Epithelial cell of proximal tubule (primary cell): Measurements from ENCODE around the gene RNU5D-1. TPM values are rescaled to one million over a fixed set of nuclear protein-coding genes. Genes with fewer than 3 reads are reported as not detected.
A peak's percentile ranks its signal among the peaks of the same experiment; 100 is the strongest.
"Not testable (repeated sequence)": the region's sequence is repeated elsewhere in the genome, so short reads cannot be mapped to it uniquely, and the experiment has no call there.

ENCODE experiments used
- DNase-seq: peaks from one replicate; pipeline ENCODE4 v3.0.0-alpha.2; 2011; ENCODE audit warnings: low read depth
- H3K4me3 ChIP-seq: 2 replicates; pipeline ENCODE4 v1.5.1; 2011; ENCODE audit warnings: low read depth, mild to moderate bottlenecking, low read length
- total RNA-seq: library from RNA; depleted of rRNA; stranded (reverse); fragments of >200 nt; gene quantifications from 2 replicates; pipeline ENCODE4 v1.2.3, GENCODE V29; 2015
- TF ChIP-seq, protein P1 (sequence below): conservative IDR thresholded peaks from 2 replicates; pipeline ENCODE4 v1.5.1; 2012; ENCODE audit warnings: low read depth, mild to moderate bottlenecking, low read length

RNU5D-1 gene
- total RNA-seq, 1 donor from 2014 or later, result not detected

DNA sequence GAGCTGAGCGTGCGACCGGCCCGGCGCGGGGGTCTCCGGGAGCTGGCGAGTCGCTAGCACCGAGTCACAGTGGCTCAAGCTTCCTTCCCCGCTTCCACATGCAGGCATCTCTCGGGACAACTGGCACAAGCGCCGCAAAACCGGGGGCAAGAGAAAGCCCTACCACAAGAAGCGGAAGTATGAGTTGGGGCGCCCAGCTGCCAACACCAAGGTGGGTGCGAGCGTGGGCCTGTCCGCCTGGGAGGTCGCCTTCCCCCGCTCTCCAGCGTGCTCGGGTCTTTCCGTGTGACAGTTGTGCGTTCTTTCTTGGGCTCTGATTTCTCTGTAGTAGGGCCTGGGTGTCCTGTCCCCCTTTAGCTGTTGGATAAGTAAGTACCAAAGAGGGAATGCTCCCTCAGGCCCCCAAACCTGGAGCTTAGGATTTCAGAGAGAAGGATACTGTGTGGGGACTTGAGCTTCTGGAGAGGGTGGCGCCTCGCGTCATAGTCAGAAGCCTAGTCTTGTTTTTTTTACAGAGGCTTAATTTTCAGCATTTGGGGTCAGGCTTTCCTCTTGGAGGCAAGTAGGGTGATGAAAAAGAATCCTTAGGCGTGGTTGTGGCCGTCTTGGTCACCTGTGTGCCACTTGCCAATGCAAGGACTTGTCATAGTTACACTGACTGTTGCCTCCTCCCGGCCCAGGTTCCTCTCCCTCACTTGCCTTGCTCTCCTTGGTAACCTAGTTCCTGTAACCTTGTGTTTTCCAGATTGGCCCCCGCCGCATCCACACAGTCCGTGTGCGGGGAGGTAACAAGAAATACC lies 45.2 kb upstream of the RNU5D-1 start:
- peak overlapping the region; percentile 89 for H3K4me3 ChIP-seq
- no peak for DNase-seq
- TF ChIP-seq, protein P1, sequence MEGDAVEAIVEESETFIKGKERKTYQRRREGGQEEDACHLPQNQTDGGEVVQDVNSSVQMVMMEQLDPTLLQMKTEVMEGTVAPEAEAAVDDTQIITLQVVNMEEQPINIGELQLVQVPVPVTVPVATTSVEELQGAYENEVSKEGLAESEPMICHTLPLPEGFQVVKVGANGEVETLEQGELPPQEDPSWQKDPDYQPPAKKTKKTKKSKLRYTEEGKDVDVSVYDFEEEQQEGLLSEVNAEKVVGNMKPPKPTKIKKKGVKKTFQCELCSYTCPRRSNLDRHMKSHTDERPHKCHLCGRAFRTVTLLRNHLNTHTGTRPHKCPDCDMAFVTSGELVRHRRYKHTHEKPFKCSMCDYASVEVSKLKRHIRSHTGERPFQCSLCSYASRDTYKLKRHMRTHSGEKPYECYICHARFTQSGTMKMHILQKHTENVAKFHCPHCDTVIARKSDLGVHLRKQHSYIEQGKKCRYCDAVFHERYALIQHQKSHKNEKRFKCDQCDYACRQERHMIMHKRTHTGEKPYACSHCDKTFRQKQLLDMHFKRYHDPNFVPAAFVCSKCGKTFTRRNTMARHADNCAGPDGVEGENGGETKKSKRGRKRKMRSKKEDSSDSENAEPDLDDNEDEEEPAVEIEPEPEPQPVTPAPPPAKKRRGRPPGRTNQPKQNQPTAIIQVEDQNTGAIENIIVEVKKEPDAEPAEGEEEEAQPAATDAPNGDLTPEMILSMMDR, result no peak

DNA sequence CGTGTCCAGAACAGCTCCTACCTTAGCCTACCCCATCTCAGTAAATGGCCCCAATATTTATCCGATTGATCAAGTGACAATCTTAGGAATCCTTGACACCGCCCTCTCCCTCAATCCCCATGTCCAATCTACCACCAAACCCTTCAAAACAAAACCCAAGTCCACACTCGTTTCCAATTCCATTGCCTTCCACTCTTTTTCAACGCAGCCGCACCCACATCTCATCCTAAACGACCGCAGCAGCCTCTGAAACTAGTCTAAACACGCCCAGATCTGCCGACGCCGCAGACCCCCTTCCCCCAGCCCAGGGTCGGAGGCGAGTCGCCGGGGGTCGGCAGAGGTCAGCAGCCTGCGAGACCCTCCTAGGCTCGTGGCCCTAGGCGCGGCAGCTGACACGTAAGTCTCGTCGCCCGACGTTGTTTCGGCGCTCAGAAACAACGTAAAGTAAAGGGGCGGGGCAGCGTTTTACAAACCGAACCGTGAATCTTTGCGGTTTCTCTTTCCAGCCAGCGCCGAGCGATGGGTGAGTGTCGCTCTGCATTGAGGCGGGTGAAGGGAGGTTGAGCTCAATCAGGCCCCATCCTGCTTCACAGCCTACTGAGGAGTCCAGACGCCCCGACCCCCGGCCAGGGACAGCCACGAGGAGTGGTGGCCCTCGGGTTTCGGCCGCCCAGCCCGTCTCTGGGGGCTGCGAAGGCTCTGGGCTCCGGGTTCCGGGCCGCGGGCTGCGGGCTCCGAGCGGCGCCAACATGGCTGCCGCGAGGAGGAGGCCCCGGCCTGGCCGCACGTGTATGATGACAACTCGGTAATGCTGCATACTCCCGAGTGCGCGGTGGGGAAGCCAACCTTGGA lies 44.3 kb upstream of the RNU5D-1 start, which contains the start of gene RPS8:
RPS8 (plus strand) TSS at position 463 of the 852 bp plus-strand sequence; CDS start at position 520, 57 bp downstream.
- peak; percentile 53 for DNase-seq
- TF ChIP-seq, protein P1, result no peak
- peak within 1 kb of the TSS; percentile 89 for H3K4me3 ChIP-seq

DNA sequence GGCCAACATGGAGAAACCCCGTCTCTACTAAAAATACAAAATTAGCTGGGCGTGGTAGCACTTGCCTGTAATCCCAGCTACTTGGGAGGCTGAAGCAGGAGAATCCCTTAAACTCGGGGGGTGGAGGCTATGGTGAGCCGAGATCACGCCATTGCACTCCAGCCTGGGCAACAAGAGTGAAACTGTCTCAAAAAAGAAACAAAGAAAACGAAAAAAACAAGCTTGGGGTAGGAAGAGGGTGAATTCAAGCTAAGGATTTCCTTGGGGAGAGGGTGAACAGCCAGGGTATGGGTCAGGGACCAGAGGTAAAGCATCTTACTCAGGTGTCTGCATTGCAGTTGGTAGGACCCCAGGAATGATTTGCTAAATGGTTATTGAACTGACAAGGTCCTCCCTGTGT lies 35.5 kb upstream of the RNU5D-1 start:
- not testable (repeated sequence) for H3K4me3 ChIP-seq, DNase-seq

DNA sequence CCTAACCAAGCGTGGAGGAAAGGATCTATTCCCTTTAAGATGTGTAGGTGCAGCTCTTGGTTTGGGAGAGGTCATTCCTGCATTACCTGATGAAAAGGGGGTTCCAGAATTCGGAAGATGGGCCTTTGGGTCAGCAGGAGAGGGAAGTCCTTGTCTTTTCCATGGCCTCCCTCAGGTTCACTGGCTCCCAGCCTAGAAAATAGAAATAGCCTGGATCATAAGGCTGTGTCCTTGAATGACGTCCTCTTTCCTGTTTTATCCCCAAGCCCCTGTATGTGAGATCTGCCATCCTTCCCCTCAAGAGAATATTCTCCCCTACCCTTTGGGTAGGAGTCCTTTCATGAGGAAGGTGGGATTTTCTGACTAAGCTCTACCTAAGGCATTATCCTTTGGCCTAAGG lies 29.9 kb upstream of the RNU5D-1 start:
- H3K4me3 ChIP-seq, result no peak overlapping the region
- TF ChIP-seq, protein P1, result no peak
- DNase-seq, result no peak

DNA sequence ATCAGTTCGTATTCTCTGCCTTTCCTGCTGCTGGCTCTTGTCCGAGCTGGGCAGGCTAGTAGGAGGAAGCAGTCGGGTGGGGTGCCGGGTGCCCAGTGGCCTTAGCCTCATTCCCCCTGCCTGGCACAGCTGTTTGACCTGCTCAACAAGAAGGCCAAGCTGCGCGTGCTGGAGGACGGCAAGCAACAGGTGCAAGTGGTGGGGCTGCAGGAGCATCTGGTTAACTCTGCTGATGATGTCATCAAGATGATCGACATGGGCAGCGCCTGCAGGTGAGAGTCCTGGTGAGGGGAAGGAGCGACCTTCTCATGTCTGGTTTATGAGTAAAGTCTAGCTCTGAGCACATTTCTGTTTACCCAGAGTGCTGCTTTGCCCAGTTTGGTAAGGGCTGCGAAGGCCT lies 28.1 kb upstream of the RNU5D-1 start:
- TF ChIP-seq, protein P1, result no peak
- no peak for DNase-seq
- H3K4me3 ChIP-seq, result no peak overlapping the region

DNA sequence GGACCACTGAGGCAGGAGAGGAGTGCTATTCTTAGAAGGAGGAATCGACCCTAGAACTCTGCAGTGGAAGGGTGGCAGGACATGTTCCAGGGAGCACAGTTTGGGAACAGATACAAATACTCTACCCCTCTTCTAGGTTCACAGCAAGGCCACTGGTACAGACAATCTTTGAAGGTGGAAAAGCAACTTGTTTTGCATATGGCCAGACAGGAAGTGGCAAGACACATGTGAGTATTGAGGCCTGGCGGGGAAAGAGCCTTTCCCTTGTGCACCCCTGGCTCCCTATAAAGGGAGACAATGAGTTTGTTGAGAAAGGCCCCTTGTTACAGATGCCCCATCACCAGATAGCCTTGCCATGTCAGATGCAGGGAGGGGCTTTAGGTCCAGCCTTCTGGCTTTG lies 26.4 kb upstream of the RNU5D-1 start:
- H3K4me3 ChIP-seq, result no peak overlapping the region
- TF ChIP-seq, protein P1, result no peak
- no peak for DNase-seq

DNA sequence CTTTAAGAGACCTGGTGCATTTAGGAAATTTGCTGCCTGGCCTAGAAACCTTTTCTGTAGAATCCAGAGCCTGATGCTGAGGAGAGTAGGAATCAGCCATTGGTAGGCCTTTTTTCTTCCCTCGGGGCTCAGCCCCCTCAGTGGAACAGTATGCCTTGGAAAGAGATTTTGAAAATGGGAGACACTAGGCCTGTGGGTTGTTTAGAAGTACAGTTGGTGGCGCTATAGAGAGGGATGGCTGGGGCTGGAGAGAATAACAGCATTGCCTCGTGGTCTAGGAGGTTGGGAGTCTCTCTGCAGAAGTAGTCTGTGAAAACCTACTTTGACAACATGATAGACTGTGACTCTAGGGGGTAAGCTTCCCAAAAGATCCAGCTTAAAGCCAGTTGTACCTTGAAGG lies 16.9 kb upstream of the RNU5D-1 start:
- no peak overlapping the region for H3K4me3 ChIP-seq
- TF ChIP-seq, protein P1, result peak; percentile 20
- DNase-seq, result no peak
